HEK293T (cell line): ENCODE results near the gene GNA14.

ENCODE experiments used
- ARNT ChIP-seq: fragments of 450-650 bp; IDR thresholded peaks from 2 replicates; pipeline ENCODE4 v1.6.1; 2017; ENCODE audit warnings: mild to moderate bottlenecking
- BHLHE40 ChIP-seq: fragments of 450-650 bp; IDR thresholded peaks from 2 replicates; pipeline ENCODE4 v1.6.1; 2016; ENCODE audit warnings: mild to moderate bottlenecking, moderate library complexity, borderline replicate concordance
- CTBP1 ChIP-seq: fragments of 450-650 bp; IDR thresholded peaks from 2 replicates; pipeline ENCODE4 v1.6.1; 2016; ENCODE audit warnings: borderline replicate concordance
- ELF4 ChIP-seq: fragments of 450-650 bp; IDR thresholded peaks from 2 replicates; pipeline ENCODE4 v1.6.1; 2017; ENCODE audit warnings: antibody characterized with exemption
- FOXA1 ChIP-seq: fragments of 450-650 bp; IDR thresholded peaks from 2 replicates; pipeline ENCODE4 v1.6.1; 2016; ENCODE audit warnings: mild to moderate bottlenecking
- FOXK2 ChIP-seq: fragments of 450-650 bp; IDR thresholded peaks from 2 replicates; pipeline ENCODE4 v1.6.1; 2016; ENCODE audit warnings: mild to moderate bottlenecking
- FOXM1 ChIP-seq: fragments of 450-650 bp; IDR thresholded peaks from 2 replicates; pipeline ENCODE4 v1.6.1; 2017; ENCODE audit warnings: mild to moderate bottlenecking, borderline replicate concordance
- L3MBTL2 ChIP-seq: fragments of 450-650 bp; conservative IDR thresholded peaks from 2 replicates; pipeline ENCODE4 v1.6.1; 2016; ENCODE audit warnings: mild to moderate bottlenecking
- LEF1 ChIP-seq: fragments of 450-650 bp; IDR thresholded peaks from 2 replicates; pipeline ENCODE4 v1.6.1; 2017; ENCODE audit warnings: mild to moderate bottlenecking, borderline replicate concordance
- NFRKB ChIP-seq: fragments of 450-650 bp; IDR thresholded peaks from 2 replicates; pipeline ENCODE4 v1.6.1; 2016; ENCODE audit warnings: mild to moderate bottlenecking, moderate library complexity
- PKNOX1 ChIP-seq: fragments of 450-650 bp; IDR thresholded peaks from 2 replicates; pipeline ENCODE4 v1.6.1; 2016
- SP1 ChIP-seq: fragments of 450-650 bp; IDR thresholded peaks from 2 replicates; pipeline ENCODE4 v1.6.1; 2017
- SUZ12 ChIP-seq: fragments of 450-650 bp; IDR thresholded peaks from 2 replicates; pipeline ENCODE4 v1.6.1; 2016; ENCODE audit warnings: mild to moderate bottlenecking

- no peak for TF ChIP-seq BHLHE40
- no peak for TF ChIP-seq FOXA1
- TF ChIP-seq SP1 = no peak
- no peak for TF ChIP-seq CTBP1
- no peak for TF ChIP-seq L3MBTL2
- TF ChIP-seq SUZ12 = no peak
- no peak for TF ChIP-seq PKNOX1
- no peak for TF ChIP-seq FOXK2
- no peak for TF ChIP-seq ELF4
- no peak for TF ChIP-seq LEF1
- no peak for TF ChIP-seq ARNT
- no peak for TF ChIP-seq FOXM1
- no peak for TF ChIP-seq NFRKB
Measured at GRCh38 chr9:77475641-77476473, 172.3 kb downstream of the GNA14 start.
